IMR-90 (cell line): ENCODE results near the gene HYPK. TPM values are rescaled to one million over a fixed set of nuclear protein-coding genes. Genes with fewer than 3 reads are reported as not detected.
A peak's percentile ranks its signal among the peaks of the same experiment; 100 is the strongest.

Experiments
- ATAC-seq: fragments of 200-7000 bp; cut with Tn5 transposase; 2 replicates; pipeline ENCODE4 v1.9.1; 2020; ENCODE audit warnings: low read depth, mild to moderate bottlenecking, moderate library complexity
- BruUV-seq: library from RNA; stranded (reverse); fragments of 400-500 nt; replicated peaks from 2 replicates; lab custom pipeline; 2021; lab: Mats Ljungman, UMichigan
- CTCF ChIA-PET: fragments of 300-600 bp; formaldehyde crosslinking; extraction: SDS; loops from one replicate; lab custom pipeline; 2021; ENCODE audit warnings: antibody characterized with exemption; lab: Yijun Ruan, JAX
- POLR2A ChIA-PET: fragments of 300-600 bp; sonication (Branson Sonifier 250); formaldehyde crosslinking; loops from one replicate; lab custom pipeline; 2022; ENCODE audit warnings: antibody characterized with exemption; ENCODE audit not compliant: unreplicated experiment; lab: Charles Lee
- DNase-seq: peaks from one replicate; pipeline ENCODE4 v3.0.0; 2013
- H2AFZ ChIP-seq: replicated peaks from 2 replicates; pipeline ENCODE3; 2013; ENCODE audit warnings: low read length, mild to moderate bottlenecking; ENCODE audit not compliant: poor library complexity
- H2AK5ac ChIP-seq: 2 replicates; pipeline ENCODE4 v1.6.1; 2013; ENCODE audit warnings: low read depth, low read length, inconsistent platforms
- H2AK9ac ChIP-seq: replicated peaks from 2 replicates; pipeline ENCODE3; 2013; ENCODE audit warnings: mild to moderate bottlenecking, low read depth, low read length, moderate library complexity; ENCODE audit not compliant: poor library complexity
- H2BK120ac ChIP-seq: 2 replicates; pipeline ENCODE4 v1.6.1; 2013; ENCODE audit warnings: low read depth, low read length, inconsistent platforms
- H2BK15ac ChIP-seq: 3 replicates; pipeline ENCODE4 v1.6.1; 2013; ENCODE audit warnings: low read depth, low read length, inconsistent platforms
- H2BK20ac ChIP-seq: 2 replicates; pipeline ENCODE4 v1.6.1; 2013; ENCODE audit warnings: low read depth, mild to moderate bottlenecking, inconsistent platforms, low read length, moderate library complexity
- H2BK5ac ChIP-seq: 2 replicates; pipeline ENCODE4 v1.6.1; 2013; ENCODE audit warnings: mild to moderate bottlenecking, low read depth, low read length, inconsistent platforms; ENCODE audit not compliant: poor library complexity, severe bottlenecking
- H3K14ac ChIP-seq: replicated peaks from 2 replicates; pipeline ENCODE4 v1.6.1; 2013; ENCODE audit warnings: low read depth, low read length, inconsistent platforms
- H3K18ac ChIP-seq: 2 replicates; pipeline ENCODE4 v1.6.1; 2013; ENCODE audit warnings: low read depth, low read length, control low read depth
- H3K23ac ChIP-seq: 2 replicates; pipeline ENCODE4 v1.6.1; 2013; ENCODE audit warnings: low read depth, low read length, inconsistent platforms
- H3K27ac ChIP-seq: 2 replicates; pipeline ENCODE4 v1.5.1; 2013; ENCODE audit warnings: mild to moderate bottlenecking, control low read depth, low read length; ENCODE audit not compliant: insufficient read depth
- H3K27me3 ChIP-seq: 2 replicates; pipeline ENCODE4 v1.6.1; 2013; ENCODE audit warnings: low read length; ENCODE audit not compliant: control insufficient read depth, insufficient read depth
- H3K36me3 ChIP-seq: 2 replicates; pipeline ENCODE4 v1.6.1; 2013; ENCODE audit warnings: low read length, mixed read lengths; ENCODE audit not compliant: control insufficient read depth, insufficient read depth
- H3K4ac ChIP-seq: 2 replicates; pipeline ENCODE4 v1.6.1; 2013; ENCODE audit warnings: low read depth, low read length, inconsistent platforms
- H3K4me1 ChIP-seq: 2 replicates; pipeline ENCODE4 v1.6.1; 2013; ENCODE audit warnings: low read length, mixed read lengths; ENCODE audit not compliant: control insufficient read depth, insufficient read depth
- H3K4me2 ChIP-seq: 2 replicates; pipeline ENCODE4 v1.6.1; 2013; ENCODE audit warnings: low read depth, mild to moderate bottlenecking, control low read depth, low read length, moderate library complexity
- H3K4me3 ChIP-seq: 2 replicates; pipeline ENCODE4 v1.5.1; 2013; ENCODE audit warnings: low read depth, mild to moderate bottlenecking, control low read depth, low read length, moderate library complexity; ENCODE audit not compliant: insufficient read depth
- H3K56ac ChIP-seq: 2 replicates; pipeline ENCODE4 v1.6.1; 2013; ENCODE audit warnings: low read length, inconsistent platforms; ENCODE audit not compliant: insufficient read depth; ENCODE audit errors: extremely low read depth
- H3K79me1 ChIP-seq, 2 experiments: 2 replicates each; pipeline ENCODE4 v1.6.1; 2013; ENCODE audit warnings: low read length in 2 of 2, inconsistent platforms in 1 of 2, low read depth in 1 of 2
- H3K9ac ChIP-seq: 2 replicates; pipeline ENCODE4 v1.6.1; 2013; ENCODE audit warnings: low read depth, low read length, control low read depth
- H3K9me1 ChIP-seq: 2 replicates; pipeline ENCODE4 v1.6.1; 2013; ENCODE audit warnings: low read length, inconsistent platforms; ENCODE audit not compliant: insufficient read depth
- H3K9me3 ChIP-seq: 2 replicates; pipeline ENCODE4 v1.6.1; 2013; ENCODE audit warnings: low read length; ENCODE audit not compliant: control insufficient read depth, insufficient read depth
- H4K20me1 ChIP-seq: 2 replicates; pipeline ENCODE4 v1.6.1; 2013; ENCODE audit warnings: low read length, inconsistent platforms; ENCODE audit not compliant: insufficient read depth
- H4K5ac ChIP-seq: 2 replicates; pipeline ENCODE4 v1.6.1; 2013; ENCODE audit warnings: mild to moderate bottlenecking, low read depth, low read length, control low read depth
- H4K8ac ChIP-seq, 2 experiments: 2 replicates each; pipeline ENCODE4 v1.6.1; 2013; ENCODE audit warnings: low read depth in 2 of 2, low read length in 2 of 2, control low read depth in 1 of 2, inconsistent platforms in 1 of 2
- H4K91ac ChIP-seq: 2 replicates; pipeline ENCODE4 v1.6.1; 2013; ENCODE audit warnings: low read depth, low read length, inconsistent platforms; ENCODE audit not compliant: insufficient read depth
- CEBPB ChIP-seq: IDR thresholded peaks from 2 replicates; pipeline ENCODE4 v1.6.1; 2012; ENCODE audit warnings: low read depth, low read length, improper control_type of control experiment
- MAZ ChIP-seq: IDR thresholded peaks from 2 replicates; pipeline ENCODE4 v1.6.1; 2012; ENCODE audit warnings: low read depth, mild to moderate bottlenecking, low read length, improper control_type of control experiment, moderate library complexity, borderline replicate concordance
- MXI1 ChIP-seq: IDR thresholded peaks from 2 replicates; pipeline ENCODE4 v1.6.1; 2012; ENCODE audit warnings: low read depth, mild to moderate bottlenecking, low read length, moderate library complexity, borderline replicate concordance
- NFE2L2 ChIP-seq: fragments of 150-350 bp; IDR thresholded peaks from 2 replicates; pipeline ENCODE4 v1.6.1; 2016; ENCODE audit warnings: low read depth, mild to moderate bottlenecking, low read length
- RAD21 ChIP-seq: IDR thresholded peaks from 2 replicates; pipeline ENCODE4 v1.6.1; 2012; ENCODE audit warnings: low read length, improper control_type of control experiment
- WGBS, 2 experiments: methylation state at CpG; one replicate each; pipeline versions ENCODE4 v1.1.5 to v1.1.7; 2013; ENCODE audit warnings: missing lambda C conversion rate in 2 of 2; ENCODE audit not compliant: insufficient read length in 1 of 2; ENCODE audit errors: extremely low coverage in 2 of 2; 5-methylcytosine and 5-hydroxymethylcytosine counted together
- dilution Hi-C: fragments of 300-500 bp; cut with HindIII; formaldehyde crosslinking; loops from one replicate; pipeline ENCODE4 v1.14.3; 2018; ENCODE audit warnings: low sequenced_read_pairs; ENCODE audit not compliant: unreplicated experiment
- in situ Hi-C: fragments of 300-500 bp; cut with MboI; formaldehyde crosslinking; loops from 3 replicates; pipeline ENCODE4 v1.14.3; 2019; ENCODE audit warnings: low sequenced_read_pairs, inconsistent platforms, mixed read lengths
- intact Hi-C: fragments of 100-400 bp; cut with micrococcal nuclease; formaldehyde crosslinking; loops from 2 replicates; pipeline ENCODE4 v1.10.0; 2022
- polyA plus RNA-seq, 3 experiments: library from polyadenylated mRNA; depleted of rRNA; stranded (reverse); fragments of >200 nt; gene quantifications; 2 replicates each; pipeline ENCODE4 v1.2.3, GENCODE V29; 2012; ENCODE audit warnings: low replicate concordance in 1 of 3
- total RNA-seq: library from RNA; depleted of rRNA; stranded (reverse); fragments of >200 nt; gene quantifications from 2 replicates; pipeline ENCODE4 v1.2.3, GENCODE V29; 2012
- TF ChIP-seq, protein P1 (sequence below): conservative IDR thresholded peaks from 2 replicates; pipeline ENCODE4 v1.5.1; 2012; ENCODE audit warnings: mild to moderate bottlenecking, low read depth, low read length, improper control_type of control experiment
- TF ChIP-seq, protein P2 (sequence below): fragments of 150-350 bp; IDR thresholded peaks from 2 replicates; pipeline ENCODE4 v1.6.1; 2016; ENCODE audit warnings: low read depth, mild to moderate bottlenecking, low read length, moderate library complexity, borderline replicate concordance

The HYPK gene
- total and polyA plus RNA-seq, 2 of the 4 experiments (the other 2 are of a cell fraction) = 1.4 to 9.1 TPM

DNA sequence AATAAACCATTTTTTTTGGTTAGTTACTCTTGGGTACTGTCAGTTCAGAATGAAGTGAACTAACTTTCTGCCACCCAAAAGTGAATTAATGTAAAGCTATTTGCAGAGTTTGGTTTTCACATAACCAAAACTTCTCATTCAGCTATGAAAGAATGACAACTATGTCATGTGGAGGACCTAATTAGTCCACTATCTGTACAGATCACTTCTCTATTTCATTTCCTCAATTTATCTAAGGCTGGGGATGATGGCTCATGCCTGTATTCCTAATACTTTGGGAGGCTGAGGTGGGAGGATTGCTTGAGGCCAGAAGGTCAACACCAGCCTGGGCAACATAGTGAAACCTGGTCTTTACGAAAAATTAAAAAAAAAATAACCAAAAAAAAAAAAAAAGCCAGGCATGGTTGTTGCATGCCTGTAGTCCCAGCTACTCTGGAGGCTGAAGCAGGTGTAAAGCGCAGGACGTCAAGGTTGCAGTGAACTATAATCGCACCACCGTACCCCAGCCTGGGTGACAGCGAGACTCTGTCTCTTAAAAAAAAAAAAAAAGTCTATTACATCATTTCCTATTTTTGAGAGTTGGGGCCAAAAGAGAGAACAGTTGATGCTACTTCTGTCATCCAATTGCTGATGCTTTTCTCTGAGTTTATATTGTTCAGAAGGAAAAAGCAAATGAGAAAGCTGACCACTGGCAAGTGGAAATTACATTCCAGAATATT, 8.7 kb downstream of the HYPK start:
- no peak overlapping the region for H2AFZ ChIP-seq
- H3K18ac ChIP-seq = no peak overlapping the region
- no peak overlapping the region for H3K56ac ChIP-seq
- H3K4me2 ChIP-seq = no peak overlapping the region
- dilution Hi-C loops = no loop called here
- intact Hi-C loops = no loop called here
- peaks cover 8% of the 10 kb centered on the region for H3K9me1 ChIP-seq
- H3K36me3 ChIP-seq = peaks cover 71% of the 10 kb centered on the region
- no peak overlapping the region for H4K5ac ChIP-seq
- ATAC-seq (peak; percentile 14; the same call in 1 of the 2 replicates), DNase-seq (no peak)
- H2BK120ac ChIP-seq = no peak overlapping the region
- no peak overlapping the region for H3K23ac ChIP-seq
- in situ Hi-C loops = no loop called here
- H4K20me1 ChIP-seq = no peaks in the 10 kb centered on the region
- H2BK5ac ChIP-seq = no peak overlapping the region
- no peak overlapping the region for H3K4ac ChIP-seq
- ChIA-PET CTCF (interaction anchor here (0.6 kb wide), 1 partner anchor 115 kb away, joined by 3 read pairs; no protein-coding TSS in a partner anchor), POLR2A (interaction anchor here (0.6 kb wide), 1 partner anchor 13 kb away, joined by 3 read pairs; no protein-coding TSS in a partner anchor)
- H3K9me3 ChIP-seq = no peaks in the 10 kb centered on the region
- H4K8ac ChIP-seq = no peak overlapping the region
- no peaks in the 10 kb centered on the region; the same call in 1 of the 2 replicates for H3K4me1 ChIP-seq
- TF ChIP-seq MAZ = no peak
- TF ChIP-seq RAD21 = no peak
- no peak for TF ChIP-seq MXI1
- no peak for TF ChIP-seq NFE2L2
- TF ChIP-seq, protein P1, sequence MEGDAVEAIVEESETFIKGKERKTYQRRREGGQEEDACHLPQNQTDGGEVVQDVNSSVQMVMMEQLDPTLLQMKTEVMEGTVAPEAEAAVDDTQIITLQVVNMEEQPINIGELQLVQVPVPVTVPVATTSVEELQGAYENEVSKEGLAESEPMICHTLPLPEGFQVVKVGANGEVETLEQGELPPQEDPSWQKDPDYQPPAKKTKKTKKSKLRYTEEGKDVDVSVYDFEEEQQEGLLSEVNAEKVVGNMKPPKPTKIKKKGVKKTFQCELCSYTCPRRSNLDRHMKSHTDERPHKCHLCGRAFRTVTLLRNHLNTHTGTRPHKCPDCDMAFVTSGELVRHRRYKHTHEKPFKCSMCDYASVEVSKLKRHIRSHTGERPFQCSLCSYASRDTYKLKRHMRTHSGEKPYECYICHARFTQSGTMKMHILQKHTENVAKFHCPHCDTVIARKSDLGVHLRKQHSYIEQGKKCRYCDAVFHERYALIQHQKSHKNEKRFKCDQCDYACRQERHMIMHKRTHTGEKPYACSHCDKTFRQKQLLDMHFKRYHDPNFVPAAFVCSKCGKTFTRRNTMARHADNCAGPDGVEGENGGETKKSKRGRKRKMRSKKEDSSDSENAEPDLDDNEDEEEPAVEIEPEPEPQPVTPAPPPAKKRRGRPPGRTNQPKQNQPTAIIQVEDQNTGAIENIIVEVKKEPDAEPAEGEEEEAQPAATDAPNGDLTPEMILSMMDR = no peak
- TF ChIP-seq, protein P2, sequence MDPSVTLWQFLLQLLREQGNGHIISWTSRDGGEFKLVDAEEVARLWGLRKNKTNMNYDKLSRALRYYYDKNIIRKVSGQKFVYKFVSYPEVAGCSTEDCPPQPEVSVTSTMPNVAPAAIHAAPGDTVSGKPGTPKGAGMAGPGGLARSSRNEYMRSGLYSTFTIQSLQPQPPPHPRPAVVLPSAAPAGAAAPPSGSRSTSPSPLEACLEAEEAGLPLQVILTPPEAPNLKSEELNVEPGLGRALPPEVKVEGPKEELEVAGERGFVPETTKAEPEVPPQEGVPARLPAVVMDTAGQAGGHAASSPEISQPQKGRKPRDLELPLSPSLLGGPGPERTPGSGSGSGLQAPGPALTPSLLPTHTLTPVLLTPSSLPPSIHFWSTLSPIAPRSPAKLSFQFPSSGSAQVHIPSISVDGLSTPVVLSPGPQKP = no peak
- no peak for TF ChIP-seq CEBPB
- H3K27me3 ChIP-seq = no peaks in the 10 kb centered on the region
- no peak overlapping the region for H2BK20ac ChIP-seq
- peaks cover 11 to 22% of the 10 kb centered on the region in 2 experiments for H3K79me1 ChIP-seq
- H2AK5ac ChIP-seq = no peak overlapping the region
- H3K27ac ChIP-seq = no peak overlapping the region
- H2BK15ac ChIP-seq = no peak overlapping the region
- no peak overlapping the region for H4K91ac ChIP-seq
- no CpG with 5 or more reads among the region's 6 CpGs for WGBS, 2 experiments
- H3K4me3 ChIP-seq = no peak overlapping the region
- BruUV-seq = no TSS peak
- H3K9ac ChIP-seq = no peak overlapping the region
- no peak overlapping the region for H3K14ac ChIP-seq
- no peak overlapping the region for H2AK9ac ChIP-seq
